Lung microvascular endothelial cell (primary cell): ENCODE measurements around the gene PTPRR. TPM values are rescaled to one million over a fixed set of nuclear protein-coding genes. Genes with fewer than 3 reads are reported as not detected.
A peak's percentile ranks its signal among the peaks of the same experiment; 100 is the strongest.

Experiments
- DNase-seq, 2 donors: peaks; one replicate each; pipeline versions ENCODE4 v3.0.0 to v3.0.0-alpha.2; 2010; ENCODE audit warnings: low read depth in 2 of 2
- total RNA-seq: library from RNA; depleted of rRNA; stranded (reverse); fragments of >200 nt; gene quantifications from 2 replicates; pipeline ENCODE4 v1.2.1, GENCODE V29; 2014

Gene PTPRR
- total RNA-seq, 1 donor from 2014 or later, result not detected

DNA sequence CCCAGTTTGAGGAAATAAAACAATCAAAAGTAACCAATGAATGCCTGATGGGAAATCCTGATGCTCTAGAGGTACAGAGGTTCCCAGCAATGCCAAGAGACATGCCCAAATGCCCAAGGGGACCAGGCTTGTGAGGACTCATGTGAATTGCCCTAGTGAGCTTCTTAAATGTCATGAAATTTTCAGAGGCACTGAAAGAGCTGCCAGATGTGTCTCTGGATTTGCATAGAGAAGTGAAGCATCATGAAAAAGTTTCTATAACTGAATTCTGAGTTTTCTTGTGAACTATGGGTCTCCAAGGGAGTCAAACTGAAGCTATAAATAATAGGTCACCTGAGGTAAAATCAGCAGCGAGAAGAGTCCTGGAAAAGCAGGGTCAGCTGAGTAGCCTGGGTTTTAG, 9.9 kb downstream of the PTPRR start:
- DNase-seq, result no peak

DNA sequence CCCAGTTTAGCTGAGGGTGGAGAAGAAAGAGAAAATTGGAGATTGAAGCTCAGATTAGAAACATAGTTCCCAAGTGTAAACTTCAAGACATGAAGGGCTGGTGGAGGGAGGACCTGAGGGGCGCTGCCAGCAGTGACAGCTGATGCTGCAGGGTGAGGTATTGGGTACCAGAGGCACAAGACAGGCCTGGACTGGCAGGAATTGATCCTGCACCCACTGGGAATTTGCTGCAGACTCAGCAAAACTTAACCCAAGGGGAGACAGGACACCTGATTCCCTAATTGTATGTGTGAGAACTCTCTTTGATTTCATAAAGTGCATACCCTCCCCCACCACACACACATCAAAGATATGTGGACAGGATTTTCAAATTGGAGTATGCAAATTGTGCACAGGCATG, 11.6 kb downstream of the PTPRR start:
- no peak for DNase-seq

DNA sequence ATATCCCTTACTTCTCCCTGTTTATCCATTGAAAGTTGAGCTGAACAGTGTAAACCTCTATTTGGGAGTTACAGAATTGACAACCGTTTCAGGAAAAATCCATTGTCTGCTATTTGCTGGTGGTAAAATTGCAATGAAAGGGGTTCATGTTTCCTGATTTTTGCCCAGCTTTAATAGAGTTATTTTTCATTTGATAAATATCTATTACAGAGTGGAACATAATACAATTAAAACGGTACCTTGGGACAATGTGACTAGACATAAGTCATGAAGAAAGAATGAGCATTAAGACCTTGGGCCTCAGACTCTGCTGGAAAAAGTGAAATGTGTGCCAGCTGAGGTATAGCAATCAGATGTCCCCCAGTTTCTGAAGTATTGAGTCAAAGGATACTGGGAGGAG, 13.1 kb downstream of the PTPRR start:
- no peak for DNase-seq

DNA sequence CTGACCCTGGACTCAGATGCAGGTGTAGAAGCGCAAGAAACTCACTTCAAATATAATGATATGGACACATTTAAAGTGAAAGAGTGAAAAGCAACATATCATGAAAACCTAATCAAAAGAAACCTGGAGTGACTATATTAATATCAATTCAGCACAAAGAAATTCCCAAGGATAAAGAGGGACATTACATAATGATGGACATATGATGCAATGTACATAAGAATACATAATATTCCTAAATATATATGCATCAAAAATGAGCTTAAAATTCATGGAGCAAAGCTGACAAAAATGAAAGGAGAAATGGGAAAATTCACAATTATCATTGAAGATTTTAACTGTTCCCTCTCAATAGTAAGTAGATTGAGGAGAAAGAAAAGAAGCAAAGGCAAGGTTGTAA, 24.6 kb downstream of the PTPRR start:
- DNase-seq, result no peak

DNA sequence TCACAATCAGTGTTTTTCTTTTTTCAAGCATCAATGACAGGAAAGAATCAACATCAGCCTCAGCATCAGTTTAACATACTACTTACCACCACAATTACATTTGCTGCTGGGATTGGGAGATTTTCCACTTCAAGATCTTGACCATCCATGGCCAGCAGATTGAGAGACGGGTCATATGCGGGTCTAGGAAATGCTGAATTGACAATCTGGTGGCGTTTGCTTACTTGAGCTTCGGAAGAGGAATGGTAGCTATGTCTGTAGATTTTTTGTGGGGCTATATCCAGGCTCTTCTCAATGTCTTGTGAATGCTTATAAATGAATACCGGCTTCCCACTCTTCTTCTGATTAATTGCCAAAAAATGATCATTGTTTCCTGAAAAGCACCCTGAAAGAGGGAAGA, 27.9 kb downstream of the PTPRR start:
- no peak for DNase-seq

DNA sequence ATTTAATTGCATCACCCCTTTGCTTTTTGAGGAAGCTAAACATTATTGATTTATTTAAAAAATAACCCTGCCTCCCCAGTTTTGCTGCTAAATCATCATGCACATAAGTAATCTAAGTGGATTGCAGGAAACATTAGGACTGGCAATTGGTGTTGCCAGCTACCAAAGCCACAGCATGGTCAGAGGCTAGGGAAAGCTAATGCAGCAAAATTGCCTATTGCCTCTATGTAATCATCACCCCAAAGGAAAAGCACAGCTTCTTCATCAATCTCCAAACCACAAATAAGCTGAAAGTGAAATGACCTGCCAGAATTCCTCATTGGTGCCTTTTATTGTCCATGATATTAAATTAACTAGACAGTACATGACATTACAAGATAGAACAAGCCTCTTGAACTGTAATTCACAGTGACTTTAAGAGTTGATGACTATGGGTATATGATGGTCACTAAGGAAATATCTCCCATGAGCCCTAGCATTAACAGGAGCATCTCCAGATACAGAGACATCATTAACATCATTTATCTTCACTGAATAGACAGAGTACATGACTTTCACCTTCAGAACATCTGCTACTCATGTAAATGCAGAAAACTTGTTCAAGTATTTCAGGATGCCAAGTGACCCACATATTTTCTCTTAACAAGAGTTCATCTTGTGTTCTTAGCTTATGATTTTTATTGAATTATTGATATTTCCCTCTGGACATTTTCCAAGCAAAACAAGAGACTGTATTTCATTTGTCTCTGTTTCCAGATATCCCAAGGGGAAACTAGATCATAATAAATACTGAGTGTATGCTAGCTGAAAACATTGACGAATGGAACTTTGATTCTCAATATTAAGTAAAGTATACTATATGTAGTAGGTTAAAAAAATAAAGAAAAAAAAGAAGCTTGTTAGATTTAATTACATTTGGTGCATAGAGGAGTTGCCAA, 29.4 kb downstream of the PTPRR start:
- DNase-seq, result no peak

DNA sequence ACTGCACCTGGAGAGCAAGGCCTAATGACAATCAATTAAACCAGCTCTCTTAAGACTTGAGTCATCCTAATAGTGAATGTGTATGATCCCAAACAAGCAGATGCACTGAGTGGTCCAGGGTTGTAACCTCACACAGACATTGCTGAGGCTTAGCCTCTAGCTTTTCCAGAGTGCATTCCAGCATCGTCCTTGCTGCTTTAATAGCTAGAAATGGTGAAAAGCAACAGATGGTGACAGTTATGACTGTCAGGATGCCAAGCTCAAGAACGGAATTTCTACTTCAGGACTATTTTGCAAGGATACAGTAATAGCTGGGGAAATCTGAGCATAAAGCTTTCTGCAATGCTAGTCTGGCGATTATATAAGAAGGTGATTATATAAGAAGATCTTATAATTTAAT, 34.6 kb downstream of the PTPRR start:
- DNase-seq, result no peak

DNA sequence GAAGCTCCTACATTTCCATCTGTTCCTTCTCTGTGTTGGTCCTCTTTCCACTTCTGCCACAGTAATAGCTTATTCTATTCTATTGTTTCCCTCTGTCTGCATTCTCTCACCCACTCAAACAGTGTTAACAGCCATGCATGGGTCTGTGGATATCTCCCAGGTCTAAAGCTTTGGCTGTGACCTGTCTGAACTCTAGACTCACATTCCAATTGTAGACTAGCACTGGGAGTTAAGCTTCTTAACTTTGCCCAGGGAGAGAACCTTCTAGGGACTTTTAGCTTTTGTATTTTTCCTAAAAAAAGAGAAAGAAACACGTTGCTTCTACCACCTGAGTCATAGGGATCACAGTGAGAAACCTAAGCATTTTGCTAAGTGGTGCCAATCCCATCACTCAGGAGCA, 36.7 kb downstream of the PTPRR start:
- DNase-seq, result no peak

DNA sequence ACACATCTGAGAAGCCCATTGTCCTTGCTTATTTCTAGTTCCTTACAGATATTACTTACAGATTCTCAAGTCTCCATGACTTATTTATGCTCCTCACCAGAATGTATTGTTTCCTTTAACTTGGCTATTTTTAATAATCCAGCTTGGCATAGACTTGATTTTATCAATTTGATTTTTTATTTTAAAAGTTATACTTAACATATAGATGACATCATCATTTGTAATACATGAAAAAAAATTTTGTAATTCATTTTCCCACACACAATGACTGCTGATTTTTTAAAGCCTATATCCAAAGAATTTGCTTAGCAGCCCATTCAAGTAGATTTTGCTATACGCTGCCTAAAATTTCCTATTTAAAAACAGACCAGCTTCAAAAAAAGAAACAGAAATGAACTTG, 39.8 kb downstream of the PTPRR start:
- no peak for DNase-seq

DNA sequence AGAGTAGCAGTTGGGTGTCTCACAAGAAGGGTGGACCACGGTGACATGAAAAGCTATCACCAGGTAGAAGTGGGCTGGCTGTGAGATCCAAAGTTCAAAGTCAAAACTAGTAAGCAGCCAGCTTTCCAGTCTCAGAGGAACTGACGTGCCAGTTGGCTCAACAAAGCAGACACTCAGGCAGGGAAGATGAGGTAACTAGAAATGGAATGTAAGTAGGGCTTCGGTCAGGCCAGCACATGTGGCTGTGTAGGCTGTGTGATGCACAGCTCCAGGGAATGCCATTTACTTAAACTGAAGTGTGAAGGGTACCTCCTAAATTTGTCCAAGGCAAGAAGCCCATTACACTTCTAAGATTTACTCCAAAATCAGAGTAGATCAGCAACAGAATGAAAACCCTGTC, 43.6 kb downstream of the PTPRR start:
- no peak for DNase-seq

DNA sequence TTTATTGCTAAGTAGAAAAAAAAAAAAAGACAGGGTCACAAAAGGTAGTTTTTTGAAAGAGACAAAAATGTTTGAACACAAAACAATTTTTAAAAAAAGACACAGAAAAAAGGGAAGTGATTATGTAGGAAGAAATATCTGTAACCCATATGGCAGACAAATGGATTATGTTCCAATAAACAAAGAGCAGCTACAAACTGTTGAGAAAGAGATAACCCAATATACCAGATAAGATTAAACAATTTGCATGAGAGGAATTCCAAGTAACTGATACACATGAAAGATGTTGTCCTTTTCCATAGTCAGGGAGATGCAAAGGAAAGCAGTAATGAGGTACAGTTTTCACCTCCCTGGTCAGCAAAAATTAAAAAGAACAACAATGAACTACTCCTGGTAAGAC, 44.9 kb downstream of the PTPRR start:
- no peak for DNase-seq

DNA sequence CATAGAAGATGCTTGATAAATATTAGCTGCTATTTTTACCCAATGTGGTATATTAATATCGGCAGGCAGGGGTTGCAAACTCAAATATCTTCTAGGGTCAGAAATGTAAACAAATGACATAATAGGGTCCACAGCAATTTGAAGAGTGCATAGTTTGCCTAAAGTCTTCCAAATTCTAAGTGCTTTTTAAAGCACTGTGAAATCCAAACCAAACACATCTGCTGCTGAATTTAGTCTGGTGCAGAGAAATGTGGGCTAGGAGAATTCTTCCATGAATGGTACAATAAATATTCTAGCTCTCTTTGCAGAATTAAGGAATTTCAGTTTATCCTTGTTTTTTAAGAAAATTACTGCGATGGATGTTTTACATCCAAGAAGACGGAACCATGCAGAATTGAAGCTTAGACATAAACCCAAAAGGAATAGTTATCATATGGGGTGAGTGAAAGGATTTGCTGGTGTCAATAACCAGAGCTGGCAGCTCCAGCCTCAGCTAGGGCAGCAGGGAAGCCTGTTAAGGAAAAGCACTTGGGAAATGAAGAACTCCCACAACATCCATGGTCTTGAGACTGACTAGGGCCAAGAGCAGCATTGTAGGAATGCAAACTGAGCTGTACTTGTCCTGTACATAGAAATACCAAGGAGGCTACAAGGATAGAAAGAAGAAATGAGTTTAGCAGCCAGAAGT, 65.5 kb downstream of the PTPRR start:
- DNase-seq, result no peak

DNA sequence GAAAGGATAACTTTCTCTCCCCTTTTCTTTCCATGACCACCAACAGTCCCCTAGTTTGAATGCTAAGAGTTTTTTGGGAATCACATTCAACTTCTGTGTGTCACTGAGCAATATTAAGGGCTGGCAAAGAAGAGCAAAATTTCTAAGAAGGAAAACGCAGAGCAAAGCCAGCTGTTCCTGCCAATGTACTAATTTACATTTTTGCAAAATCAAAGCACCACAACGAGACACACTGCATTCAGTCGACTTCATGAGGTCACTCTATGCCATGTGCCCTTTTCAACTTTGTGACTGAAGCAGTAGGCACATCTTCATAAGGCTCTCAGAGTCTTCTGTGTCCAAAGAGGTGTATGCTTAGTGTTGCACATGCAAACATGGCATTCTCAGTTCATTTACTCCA, 66.4 kb downstream of the PTPRR start:
- no peak for DNase-seq

DNA sequence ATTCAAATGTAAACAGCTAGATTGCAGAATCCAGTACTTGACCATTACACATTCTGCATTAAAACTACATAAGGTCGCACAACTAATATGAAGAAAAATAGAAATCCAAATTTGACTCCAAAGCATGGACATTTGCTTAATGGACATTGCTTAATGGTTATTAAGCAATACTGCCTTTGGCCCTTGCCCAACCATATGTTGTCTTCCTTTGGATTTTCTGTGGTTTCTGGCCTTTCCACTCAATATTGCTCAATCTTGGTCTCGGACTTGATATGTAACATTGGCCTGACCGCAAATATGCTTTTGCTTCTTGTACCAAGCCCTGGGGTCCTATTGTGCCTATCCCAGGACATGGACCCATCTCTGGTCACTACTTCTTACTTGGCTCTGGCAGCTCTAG, 67.2 kb downstream of the PTPRR start:
- no peak for DNase-seq

DNA sequence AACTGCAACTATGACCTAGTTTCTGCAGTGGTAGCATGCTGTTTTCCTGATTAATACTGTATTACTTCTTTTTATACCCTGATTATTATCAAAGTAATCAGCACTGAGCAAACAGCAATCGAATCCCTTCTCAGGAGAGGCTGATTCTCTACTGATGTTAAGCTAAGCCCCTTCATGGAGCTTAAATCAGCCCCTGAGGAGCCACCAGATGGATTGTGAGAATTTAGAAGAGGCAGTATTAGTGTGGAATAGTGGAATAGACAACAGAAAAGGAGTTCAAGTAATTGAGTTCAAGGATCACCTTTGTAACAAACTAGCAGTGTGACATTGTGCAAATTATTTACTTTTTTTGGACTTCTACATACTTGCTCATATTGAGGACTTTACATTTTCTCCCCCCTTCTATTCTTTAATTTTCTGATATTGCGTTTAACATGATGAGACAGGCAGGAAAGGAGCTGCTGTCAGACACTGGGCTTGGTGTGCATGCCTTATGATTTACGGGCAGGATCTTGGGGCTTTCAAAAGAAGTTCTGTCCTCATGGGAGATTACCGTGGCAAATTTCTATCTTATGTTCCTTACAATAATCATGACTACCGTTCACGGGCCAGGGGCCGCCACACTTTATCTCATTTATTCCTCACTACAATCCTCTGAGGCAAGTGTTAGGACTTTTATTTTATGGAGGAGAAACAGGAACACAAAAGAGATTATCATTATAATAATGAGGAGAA, 68.0 kb downstream of the PTPRR start:
- no peak for DNase-seq

DNA sequence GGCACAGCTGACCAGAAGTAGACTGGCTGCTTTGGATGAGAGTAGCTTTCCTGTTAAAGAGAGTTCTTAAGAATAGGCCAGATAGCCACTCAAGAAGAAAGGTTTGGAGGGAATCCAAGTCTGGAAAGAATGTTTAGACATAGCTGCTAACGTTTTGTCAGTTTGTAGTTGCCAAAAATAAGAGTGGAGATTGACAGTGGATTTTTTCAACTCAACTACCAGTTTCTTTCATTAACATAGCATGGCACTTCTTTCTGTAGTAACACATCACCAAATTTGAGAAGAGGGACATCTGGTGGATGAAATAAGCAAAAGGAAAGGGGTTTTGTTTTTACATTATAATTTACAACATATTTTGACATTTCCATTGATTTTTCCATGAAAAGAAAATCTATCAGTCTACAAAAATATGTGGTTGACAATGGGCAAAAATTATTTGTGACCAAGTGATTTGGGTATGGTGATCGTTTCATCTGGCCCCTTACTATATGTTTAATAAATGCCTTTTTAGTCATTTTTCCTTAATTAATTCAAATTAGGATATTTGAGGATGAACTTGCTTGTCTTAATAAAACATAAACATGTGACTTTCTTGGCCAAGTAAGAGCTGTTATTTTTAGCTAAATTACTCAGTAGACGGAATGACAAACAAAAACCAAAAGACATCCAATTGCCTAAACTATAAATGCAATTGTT, 71.1 kb downstream of the PTPRR start:
- peak; percentile 26 to 37 for DNase-seq

DNA sequence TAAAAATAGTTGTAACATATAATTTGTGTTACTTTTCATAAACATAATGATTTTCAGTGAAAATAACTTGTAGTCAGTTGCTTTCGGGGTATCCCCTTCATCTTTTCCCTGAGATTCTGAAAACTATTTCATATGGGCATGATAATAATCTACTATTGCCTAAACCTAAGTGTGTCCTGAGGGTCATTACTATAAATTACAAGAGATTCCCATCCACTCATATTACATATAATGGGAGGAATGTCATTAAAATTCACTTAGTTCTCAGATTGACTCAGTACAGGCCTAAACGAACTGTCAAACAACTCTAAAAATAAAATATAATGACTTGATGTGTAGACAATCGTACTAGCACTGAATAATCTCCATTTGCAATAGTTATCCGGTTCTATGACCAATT, 72.7 kb downstream of the PTPRR start:
- DNase-seq, result no peak

DNA sequence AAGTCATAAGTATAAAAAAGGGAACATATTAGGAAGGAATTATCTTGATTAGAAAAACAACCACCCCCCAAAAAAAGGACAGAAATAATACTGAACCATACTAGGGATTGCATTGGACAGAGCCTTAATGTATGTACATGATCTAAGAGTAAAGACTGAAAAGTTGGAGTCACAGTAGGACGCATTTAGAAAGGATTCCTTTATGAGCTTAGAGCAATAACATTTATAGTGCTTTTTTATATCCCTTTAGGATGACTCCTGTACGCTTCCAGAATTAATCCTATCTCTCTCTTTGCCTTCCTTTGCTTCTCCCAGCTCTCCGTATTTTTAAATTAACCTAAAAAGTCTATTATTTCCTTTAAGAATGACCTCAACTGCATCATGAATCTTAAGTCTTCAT, 75.3 kb downstream of the PTPRR start:
- no peak for DNase-seq

DNA sequence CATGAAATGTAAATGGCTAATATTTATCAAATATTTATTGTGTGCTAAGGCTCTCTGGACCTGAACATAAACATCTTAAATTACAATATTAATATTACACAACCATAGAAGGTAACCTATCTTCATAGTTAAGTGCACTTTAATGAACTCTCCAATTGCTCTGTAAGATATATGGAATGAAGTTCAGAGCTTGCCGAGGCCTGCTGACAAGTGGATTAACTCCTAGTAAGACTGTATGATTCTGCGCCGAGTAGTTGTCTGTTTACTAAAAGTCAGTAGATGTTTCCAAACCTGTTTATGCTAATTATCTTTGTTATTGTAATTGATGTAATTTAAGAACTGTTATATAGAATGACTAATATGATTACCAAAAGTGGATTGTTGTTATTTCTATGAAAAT, 77.2 kb downstream of the PTPRR start:
- DNase-seq, result no peak

DNA sequence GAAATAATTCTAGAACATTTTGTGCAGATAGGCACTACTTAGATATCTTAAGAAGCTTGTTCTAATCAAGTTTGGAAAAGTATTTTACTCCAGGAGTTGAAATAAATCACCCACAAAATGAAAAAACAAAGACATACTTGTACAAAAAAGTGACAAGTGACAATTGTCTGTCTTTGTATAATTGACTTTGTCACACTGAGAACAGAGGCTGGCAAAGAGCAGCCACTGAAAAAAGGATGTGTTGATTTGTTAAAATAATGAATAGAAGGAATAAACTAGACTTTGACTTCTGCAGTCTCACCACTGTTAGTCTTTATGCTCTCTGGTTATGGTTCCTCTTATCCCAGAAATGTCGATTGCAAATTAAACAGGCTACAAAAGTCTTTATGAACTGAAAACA, 77.6 kb downstream of the PTPRR start:
- DNase-seq, result no peak

DNA sequence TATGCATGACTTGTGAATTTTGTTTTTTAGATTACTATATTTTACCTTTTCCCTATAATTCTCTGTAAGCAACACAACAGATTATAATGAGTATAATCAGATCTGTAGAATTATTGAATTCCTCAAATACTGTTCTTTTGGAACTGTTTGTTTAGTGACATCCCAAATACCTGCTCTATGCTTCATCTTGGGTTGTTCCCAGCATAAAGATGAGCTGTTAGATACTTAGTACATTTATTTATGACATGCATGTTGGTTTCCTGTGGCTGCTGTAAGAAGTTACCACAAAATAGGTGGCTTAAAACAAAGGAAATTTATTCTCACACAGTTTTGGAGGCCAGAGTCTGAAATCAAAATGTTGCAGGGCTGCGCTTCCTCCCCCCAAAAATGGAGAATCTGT, 78.4 kb downstream of the PTPRR start:
- DNase-seq, result no peak
